GM12874 (cell line): ENCODE measurements around the gene SOWAHD.

Experiments used
- CTCF ChIP-seq: IDR thresholded peaks from 2 replicates; pipeline ENCODE4 v1.5.1; 2011; ENCODE audit warnings: low read depth, mild to moderate bottlenecking, control low read depth, low read length, moderate library complexity; ENCODE audit not compliant: insufficient read depth

Gene SOWAHD

GRCh38 chrX:119762718-119763117 lies 4.3 kb downstream of the SOWAHD start:
- no peak for TF ChIP-seq CTCF

GRCh38 chrX:119763181-119763580 lies 4.8 kb downstream of the SOWAHD start:
- no peak for TF ChIP-seq CTCF

- no peak for TF ChIP-seq CTCF
Observed at GRCh38 chrX:119763836-119764387, 5.5 kb downstream of the SOWAHD start.

DNA sequence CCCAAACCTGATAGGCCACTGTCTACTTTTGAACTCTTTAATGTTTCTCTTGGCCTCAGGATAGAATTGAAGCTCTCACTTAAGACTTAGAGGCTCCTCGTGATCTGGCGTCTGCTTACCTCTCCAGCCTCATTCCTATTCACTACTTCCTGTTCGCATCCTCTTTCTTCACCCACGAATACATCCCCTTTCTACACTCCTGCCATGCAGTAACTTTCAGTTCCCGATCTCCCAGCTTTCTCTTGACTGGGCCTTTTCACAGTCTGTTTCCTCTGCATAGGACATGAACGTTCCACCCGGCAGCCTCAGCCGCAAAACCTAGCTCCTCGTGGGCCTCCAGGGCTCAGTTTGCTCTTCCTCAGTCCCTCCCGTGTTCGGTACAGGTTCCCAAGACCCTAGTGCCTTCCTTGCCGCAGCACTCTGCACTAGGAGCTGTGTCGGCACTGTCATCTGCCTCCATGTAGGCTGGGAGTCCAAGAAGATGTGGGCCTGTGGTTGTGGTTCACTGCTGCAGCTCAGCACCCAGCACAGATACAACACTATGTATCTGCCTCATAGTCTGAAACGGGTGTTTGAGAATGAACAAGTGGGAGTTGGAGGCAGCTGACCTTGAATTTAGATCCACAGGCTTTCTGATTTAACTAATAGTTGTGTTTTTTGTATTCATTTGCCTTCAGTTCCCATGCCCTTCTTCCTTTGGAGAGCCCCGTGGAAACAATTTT lies 17.3 kb downstream of the SOWAHD start:
- no peak for TF ChIP-seq CTCF

DNA sequence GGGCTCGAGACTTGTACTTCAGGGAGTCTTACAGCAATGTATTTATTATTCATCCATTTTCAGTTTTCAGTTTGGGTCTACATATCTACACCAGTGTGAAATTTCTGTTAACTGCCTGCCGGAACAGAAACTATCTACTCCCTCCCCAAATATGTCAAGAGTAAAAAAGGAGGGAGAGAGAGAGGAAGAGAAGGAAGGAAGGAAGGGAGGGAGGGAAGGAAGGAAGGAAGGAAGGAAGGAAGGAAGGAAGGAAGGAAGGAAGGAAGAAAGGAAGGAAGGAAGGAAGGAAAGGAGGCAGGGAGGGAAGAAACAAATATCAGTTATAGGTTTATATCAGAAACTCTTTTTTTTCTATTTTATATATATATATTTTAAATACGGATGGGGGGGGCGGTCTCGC lies 20.4 kb downstream of the SOWAHD start:
- no peak for TF ChIP-seq CTCF

DNA sequence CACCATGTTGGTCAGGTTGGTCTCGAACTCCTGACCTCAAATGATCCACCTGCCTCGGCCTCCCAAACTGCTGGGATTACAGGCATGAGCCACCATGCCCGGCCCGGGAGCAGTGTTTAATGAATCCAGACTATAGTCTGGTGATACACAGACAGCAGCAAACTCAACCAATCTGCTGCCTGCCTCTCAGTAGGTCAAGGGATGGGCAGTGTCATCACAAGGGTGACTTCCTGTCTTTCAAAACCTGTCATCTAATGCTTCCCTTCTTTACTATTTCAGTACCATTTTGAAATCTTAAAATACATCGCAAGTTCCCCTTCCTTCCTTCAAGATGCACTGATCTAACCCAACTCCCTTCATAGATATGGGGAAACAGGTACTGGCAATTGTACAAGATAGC lies 24.6 kb downstream of the SOWAHD start:
- TF ChIP-seq CTCF = no peak

DNA sequence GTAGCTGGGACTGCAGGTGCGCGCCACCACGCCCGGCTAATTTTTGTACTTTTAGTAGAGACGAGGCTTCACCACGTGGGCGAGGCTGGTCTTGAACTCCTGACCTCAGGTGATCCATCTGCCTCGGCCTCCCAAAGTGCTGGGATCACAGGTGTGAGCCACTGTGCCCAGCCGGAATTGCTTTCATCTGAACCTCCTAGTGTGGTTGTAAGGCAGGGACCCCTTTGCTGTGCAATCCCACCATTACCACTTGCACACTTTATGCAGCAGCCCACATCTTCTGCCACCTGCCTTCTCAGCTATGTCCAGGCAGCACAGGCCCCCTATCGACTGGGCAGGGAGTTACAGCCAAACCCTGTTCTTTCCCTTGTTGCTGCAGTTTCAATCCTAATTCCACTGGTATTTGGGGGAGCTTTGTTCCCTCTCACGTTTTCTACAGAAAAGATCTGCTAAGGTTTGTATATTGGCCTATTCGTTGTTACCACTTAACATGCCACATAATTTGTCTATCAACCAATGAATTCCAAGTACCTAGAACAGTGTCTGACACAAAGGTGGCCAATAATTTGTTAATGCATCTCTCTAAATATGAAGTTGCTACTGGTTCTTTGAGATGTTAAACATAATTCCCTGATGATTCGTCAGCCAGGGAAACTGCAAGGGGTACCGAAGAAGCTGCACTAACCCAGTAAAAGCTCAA lies 26.5 kb downstream of the SOWAHD start:
- peak; percentile 70 for TF ChIP-seq CTCF
